H1 (cell line): Measurements from ENCODE around the gene SLC5A2. TPM values are rescaled to one million over a fixed set of nuclear protein-coding genes. Genes with fewer than 3 reads are reported as not detected.

Source experiments
- CEBPB ChIP-seq: IDR thresholded peaks from 2 replicates; pipeline ENCODE4 v1.6.1; 2012; ENCODE audit warnings: low read depth, low read length
- CTBP2 ChIP-seq: IDR thresholded peaks from 2 replicates; pipeline ENCODE4 v1.7.0; 2011; ENCODE audit warnings: borderline replicate concordance, mild to moderate bottlenecking, moderate library complexity, mixed read lengths, low read length; ENCODE audit not compliant: insufficient read depth, insufficient read length
- FOSL1 ChIP-seq: IDR thresholded peaks from 2 replicates; pipeline ENCODE4 v1.6.1; 2011; ENCODE audit warnings: mild to moderate bottlenecking, low read depth, low read length, moderate library complexity; ENCODE audit not compliant: insufficient read depth
- HDAC6 ChIP-seq: IDR thresholded peaks from one replicate; pipeline ENCODE4 v1.7.1; 2012; ENCODE audit warnings: low read depth, mild to moderate bottlenecking, inconsistent platforms, low read length, moderate library complexity
- KDM1A ChIP-seq: fragments of 200-600, 300-600 bp; sonication (generic); IDR thresholded peaks from 2 replicates; pipeline ENCODE4 v1.7.1; 2016; ENCODE audit warnings: mild to moderate bottlenecking, low read length, borderline replicate concordance
- KDM5A ChIP-seq: fragments of 200-600 bp; IDR thresholded peaks from 2 replicates; pipeline ENCODE4 v1.7.1; 2012; ENCODE audit warnings: mild to moderate bottlenecking, low read length, inconsistent platforms, mixed read lengths
- SAP30 ChIP-seq: fragments of 300-600 bp; sonication (generic); IDR thresholded peaks from 2 replicates; pipeline ENCODE4 v1.7.1; 2012; ENCODE audit warnings: low read length, moderate library complexity, mild to moderate bottlenecking, inconsistent platforms; ENCODE audit not compliant: insufficient read depth, insufficient replicate concordance
- SP2 ChIP-seq: IDR thresholded peaks from 2 replicates; pipeline ENCODE4 v1.6.1; 2012; ENCODE audit warnings: mild to moderate bottlenecking, low read length, inconsistent platforms
- SRF ChIP-seq: IDR thresholded peaks from 2 replicates; pipeline ENCODE4 v1.6.1; 2011; ENCODE audit warnings: mild to moderate bottlenecking, low read depth, low read length, moderate library complexity
- TAF7 ChIP-seq: optimal IDR thresholded peaks from 2 replicates; pipeline ENCODE3; 2011; ENCODE audit warnings: low read depth, mild to moderate bottlenecking, inconsistent platforms, low read length, moderate library complexity, borderline replicate concordance
- TBP ChIP-seq: IDR thresholded peaks from 2 replicates; pipeline ENCODE4 v1.6.1; 2011; ENCODE audit warnings: low read depth, low read length, improper control_type of control experiment
- polyA plus RNA-seq, 7 experiments: library from polyadenylated mRNA; depleted of rRNA in 3 of 7; stranded (reverse) in 5 of 7; unstranded in 2 of 7; fragments of >200 nt in 5 of 7; fragments of 200-250 nt in 2 of 7; gene quantifications; 1 replicate in 5 of 7; 2 replicates in 1 of 7; 4 replicates in 1 of 7; pipeline versions ENCODE4 v1.2.1 to v1.2.3, GENCODE V29; 2011 to 2013; ENCODE audit warnings: missing spikeins in 2 of 7, mixed read lengths in 2 of 7
- total RNA-seq: library from RNA; stranded (reverse); fragmentation: NEBNext Ultra II Directional; extraction: Animal tissue kit (Norgen Biotek cat#: 25700); gene quantifications from 2 replicates; pipeline ENCODE4 v1.2.1, GENCODE V29; 2021
- TF ChIP-seq, protein P1 (sequence below): fragments of 300-600 bp; sonication (generic); IDR thresholded peaks from 2 replicates; pipeline ENCODE4 v1.7.1; 2012; ENCODE audit warnings: low read length, moderate library complexity, mild to moderate bottlenecking, inconsistent platforms; ENCODE audit not compliant: insufficient replicate concordance

Gene SLC5A2
- total and polyA plus RNA-seq, 2 of the 8 experiments (the other 6 are each of a cell fraction or from before 2014, with no cell fraction given), result 0.56 to 4.4 TPM

DNA sequence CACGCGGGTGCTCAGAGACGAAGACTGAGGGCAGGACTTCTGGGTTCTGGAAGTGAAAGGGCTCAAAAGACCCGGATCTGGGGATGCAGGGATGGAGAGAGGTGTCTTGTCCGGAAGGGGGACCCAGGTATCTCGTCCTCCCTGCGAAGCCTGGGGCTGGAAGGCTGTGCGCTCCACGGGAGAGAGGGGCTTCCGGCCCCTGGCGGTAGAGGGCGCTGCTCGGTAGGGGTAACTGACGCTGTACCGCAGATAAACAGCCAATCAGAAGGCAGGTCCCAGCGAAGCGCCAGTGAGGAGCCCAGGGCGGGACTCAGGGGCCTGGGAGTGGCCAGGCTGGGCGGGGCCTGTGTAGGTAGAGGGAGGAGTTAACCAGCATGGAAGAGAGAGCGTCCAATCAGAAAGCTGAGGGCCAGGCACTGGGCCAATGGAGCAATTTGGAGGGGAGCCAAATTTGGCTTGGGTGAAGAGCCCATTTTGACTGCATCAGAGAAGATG is 10.2 kb upstream of the SLC5A2 start (continued):
- TF ChIP-seq CTBP2, result no peak
- no peak for TF ChIP-seq TAF7
- TF ChIP-seq FOSL1, result peak; percentile 90
- no peak for TF ChIP-seq SAP30
- TF ChIP-seq TBP, result no peak
- no peak for TF ChIP-seq KDM5A
- TF ChIP-seq SRF, result no peak
- TF ChIP-seq KDM1A, result peak; percentile 97
- no peak for TF ChIP-seq HDAC6
- TF ChIP-seq CEBPB, result no peak
- TF ChIP-seq SP2, result no peak
- TF ChIP-seq, protein P1, sequence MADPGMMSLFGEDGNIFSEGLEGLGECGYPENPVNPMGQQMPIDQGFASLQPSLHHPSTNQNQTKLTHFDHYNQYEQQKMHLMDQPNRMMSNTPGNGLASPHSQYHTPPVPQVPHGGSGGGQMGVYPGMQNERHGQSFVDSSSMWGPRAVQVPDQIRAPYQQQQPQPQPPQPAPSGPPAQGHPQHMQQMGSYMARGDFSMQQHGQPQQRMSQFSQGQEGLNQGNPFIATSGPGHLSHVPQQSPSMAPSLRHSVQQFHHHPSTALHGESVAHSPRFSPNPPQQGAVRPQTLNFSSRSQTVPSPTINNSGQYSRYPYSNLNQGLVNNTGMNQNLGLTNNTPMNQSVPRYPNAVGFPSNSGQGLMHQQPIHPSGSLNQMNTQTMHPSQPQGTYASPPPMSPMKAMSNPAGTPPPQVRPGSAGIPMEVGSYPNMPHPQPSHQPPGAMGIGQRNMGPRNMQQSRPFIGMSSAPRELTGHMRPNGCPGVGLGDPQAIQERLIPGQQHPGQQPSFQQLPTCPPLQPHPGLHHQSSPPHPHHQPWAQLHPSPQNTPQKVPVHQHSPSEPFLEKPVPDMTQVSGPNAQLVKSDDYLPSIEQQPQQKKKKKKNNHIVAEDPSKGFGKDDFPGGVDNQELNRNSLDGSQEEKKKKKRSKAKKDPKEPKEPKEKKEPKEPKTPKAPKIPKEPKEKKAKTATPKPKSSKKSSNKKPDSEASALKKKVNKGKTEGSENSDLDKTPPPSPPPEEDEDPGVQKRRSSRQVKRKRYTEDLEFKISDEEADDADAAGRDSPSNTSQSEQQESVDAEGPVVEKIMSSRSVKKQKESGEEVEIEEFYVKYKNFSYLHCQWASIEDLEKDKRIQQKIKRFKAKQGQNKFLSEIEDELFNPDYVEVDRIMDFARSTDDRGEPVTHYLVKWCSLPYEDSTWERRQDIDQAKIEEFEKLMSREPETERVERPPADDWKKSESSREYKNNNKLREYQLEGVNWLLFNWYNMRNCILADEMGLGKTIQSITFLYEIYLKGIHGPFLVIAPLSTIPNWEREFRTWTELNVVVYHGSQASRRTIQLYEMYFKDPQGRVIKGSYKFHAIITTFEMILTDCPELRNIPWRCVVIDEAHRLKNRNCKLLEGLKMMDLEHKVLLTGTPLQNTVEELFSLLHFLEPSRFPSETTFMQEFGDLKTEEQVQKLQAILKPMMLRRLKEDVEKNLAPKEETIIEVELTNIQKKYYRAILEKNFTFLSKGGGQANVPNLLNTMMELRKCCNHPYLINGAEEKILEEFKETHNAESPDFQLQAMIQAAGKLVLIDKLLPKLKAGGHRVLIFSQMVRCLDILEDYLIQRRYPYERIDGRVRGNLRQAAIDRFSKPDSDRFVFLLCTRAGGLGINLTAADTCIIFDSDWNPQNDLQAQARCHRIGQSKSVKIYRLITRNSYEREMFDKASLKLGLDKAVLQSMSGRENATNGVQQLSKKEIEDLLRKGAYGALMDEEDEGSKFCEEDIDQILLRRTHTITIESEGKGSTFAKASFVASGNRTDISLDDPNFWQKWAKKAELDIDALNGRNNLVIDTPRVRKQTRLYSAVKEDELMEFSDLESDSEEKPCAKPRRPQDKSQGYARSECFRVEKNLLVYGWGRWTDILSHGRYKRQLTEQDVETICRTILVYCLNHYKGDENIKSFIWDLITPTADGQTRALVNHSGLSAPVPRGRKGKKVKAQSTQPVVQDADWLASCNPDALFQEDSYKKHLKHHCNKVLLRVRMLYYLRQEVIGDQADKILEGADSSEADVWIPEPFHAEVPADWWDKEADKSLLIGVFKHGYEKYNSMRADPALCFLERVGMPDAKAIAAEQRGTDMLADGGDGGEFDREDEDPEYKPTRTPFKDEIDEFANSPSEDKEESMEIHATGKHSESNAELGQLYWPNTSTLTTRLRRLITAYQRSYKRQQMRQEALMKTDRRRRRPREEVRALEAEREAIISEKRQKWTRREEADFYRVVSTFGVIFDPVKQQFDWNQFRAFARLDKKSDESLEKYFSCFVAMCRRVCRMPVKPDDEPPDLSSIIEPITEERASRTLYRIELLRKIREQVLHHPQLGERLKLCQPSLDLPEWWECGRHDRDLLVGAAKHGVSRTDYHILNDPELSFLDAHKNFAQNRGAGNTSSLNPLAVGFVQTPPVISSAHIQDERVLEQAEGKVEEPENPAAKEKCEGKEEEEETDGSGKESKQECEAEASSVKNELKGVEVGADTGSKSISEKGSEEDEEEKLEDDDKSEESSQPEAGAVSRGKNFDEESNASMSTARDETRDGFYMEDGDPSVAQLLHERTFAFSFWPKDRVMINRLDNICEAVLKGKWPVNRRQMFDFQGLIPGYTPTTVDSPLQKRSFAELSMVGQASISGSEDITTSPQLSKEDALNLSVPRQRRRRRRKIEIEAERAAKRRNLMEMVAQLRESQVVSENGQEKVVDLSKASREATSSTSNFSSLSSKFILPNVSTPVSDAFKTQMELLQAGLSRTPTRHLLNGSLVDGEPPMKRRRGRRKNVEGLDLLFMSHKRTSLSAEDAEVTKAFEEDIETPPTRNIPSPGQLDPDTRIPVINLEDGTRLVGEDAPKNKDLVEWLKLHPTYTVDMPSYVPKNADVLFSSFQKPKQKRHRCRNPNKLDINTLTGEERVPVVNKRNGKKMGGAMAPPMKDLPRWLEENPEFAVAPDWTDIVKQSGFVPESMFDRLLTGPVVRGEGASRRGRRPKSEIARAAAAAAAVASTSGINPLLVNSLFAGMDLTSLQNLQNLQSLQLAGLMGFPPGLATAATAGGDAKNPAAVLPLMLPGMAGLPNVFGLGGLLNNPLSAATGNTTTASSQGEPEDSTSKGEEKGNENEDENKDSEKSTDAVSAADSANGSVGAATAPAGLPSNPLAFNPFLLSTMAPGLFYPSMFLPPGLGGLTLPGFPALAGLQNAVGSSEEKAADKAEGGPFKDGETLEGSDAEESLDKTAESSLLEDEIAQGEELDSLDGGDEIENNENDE, result no peak
